T-cell (primary cell): Measurements from ENCODE around the gene SH3YL1. TPM values are rescaled to one million over a fixed set of nuclear protein-coding genes. Genes with fewer than 3 reads are reported as not detected.

Experiments used
- ATAC-seq, 4 experiments: fragments of 200-7000 bp in 3 of 4; fragments of 150-1000 bp in 1 of 4; cut with Tn5 transposase; replicated peaks in 1 of 4; 1 replicate in 3 of 4; 2 replicates in 1 of 4; pipeline ENCODE4 v1.10.0; 2021; ENCODE audit warnings: moderate library complexity in 3 of 4, mild to moderate bottlenecking in 2 of 4, moderate number of reproducible peaks in 1 of 4
- CTCF ChIA-PET, 2 donors: fragments of 300-600 bp; sonication (Branson Sonifier 250); formaldehyde crosslinking; loops; one replicate each; lab custom pipeline; 2022; ENCODE audit warnings: antibody characterized with exemption in 2 of 2; lab: Charles Lee
- POLR2A ChIA-PET, 2 donors: fragments of 300-600 bp; sonication (Branson Sonifier 250); formaldehyde crosslinking; loops; one replicate each; lab custom pipeline; 2022; ENCODE audit warnings: antibody characterized with exemption in 2 of 2; lab: Charles Lee
- DNase-seq, 35 experiments: peaks; one replicate each; pipeline versions ENCODE4 v3.0.0 to v3.0.0-alpha.2; 2013 to 2023
- H3K27ac ChIP-seq: one replicate; pipeline ENCODE4 v1.5.1; 2013; ENCODE audit warnings: low read length
- H3K27me3 ChIP-seq, 2 experiments: replicated peaks in 1 of 2; 1 replicate in 1 of 2; 2 replicates in 1 of 2; pipeline versions ENCODE4 v1.6.1 to v1.7.0; 2013; ENCODE audit warnings: low read length in 1 of 2, mixed read lengths in 1 of 2; ENCODE audit not compliant: control insufficient read depth in 2 of 2, insufficient read depth in 2 of 2; ENCODE audit errors: extremely low read depth in 1 of 2
- H3K36me3 ChIP-seq, 2 donors: 1 replicate in 1 of 2; 2 replicates in 1 of 2; pipeline versions ENCODE4 v1.6.1 to v1.7.0; 2013; ENCODE audit warnings: low read length in 1 of 2; ENCODE audit not compliant: control insufficient read depth in 2 of 2, insufficient read depth in 1 of 2; ENCODE audit errors: extremely low read depth in 1 of 2
- H3K4me1 ChIP-seq, 2 experiments: 1 replicate in 1 of 2; 2 replicates in 1 of 2; pipeline versions ENCODE4 v1.6.1 to v1.7.0; 2013; ENCODE audit warnings: low read length in 2 of 2, mixed read lengths in 1 of 2; ENCODE audit not compliant: insufficient read depth in 2 of 2, control insufficient read depth in 1 of 2; ENCODE audit errors: extremely low read depth in 1 of 2
- H3K4me3 ChIP-seq, 2 donors: 1 replicate in 1 of 2; 2 replicates in 1 of 2; pipeline versions ENCODE4 v1.5.1 to v1.7.0; 2013; ENCODE audit warnings: mild to moderate bottlenecking in 2 of 2, low read length in 1 of 2, moderate library complexity in 1 of 2; ENCODE audit not compliant: control insufficient read depth in 1 of 2; ENCODE audit errors: extremely low read depth in 1 of 2
- H3K9me3 ChIP-seq: 2 replicates; pipeline ENCODE4 v1.7.0; 2013
- H3K27ac Mint-ChIP-seq, 2 donors: one replicate each; pipeline ENCODE4 v1.8.0; 2020 to 2021; ENCODE audit warnings: mild to moderate bottlenecking in 2 of 2, mixed read lengths in 2 of 2
- H3K27me3 Mint-ChIP-seq, 2 donors: one replicate each; pipeline ENCODE4 v1.8.0; 2021 to 2022; ENCODE audit warnings: mixed read lengths in 2 of 2
- H3K36me3 Mint-ChIP-seq: one replicate; pipeline ENCODE4 v1.8.0; 2021; ENCODE audit warnings: mixed read lengths
- H3K4me1 Mint-ChIP-seq, 3 donors: one replicate each; pipeline ENCODE4 v1.8.0; 2020 to 2022; ENCODE audit warnings: mixed read lengths in 3 of 3, mild to moderate bottlenecking in 1 of 3
- H3K4me3 Mint-ChIP-seq, 3 donors: one replicate each; pipeline ENCODE4 v1.8.0; 2020 to 2022; ENCODE audit warnings: mild to moderate bottlenecking in 3 of 3, mixed read lengths in 3 of 3, moderate library complexity in 3 of 3
- H3K9me3 Mint-ChIP-seq, 3 donors: one replicate each; pipeline ENCODE4 v1.8.0; 2020 to 2022; ENCODE audit warnings: mixed read lengths in 3 of 3
- WGBS: methylation state at CpG from one replicate; pipeline ENCODE4 v1.1.5; 2013; ENCODE audit warnings: missing lambda C conversion rate; ENCODE audit not compliant: insufficient coverage; 5-methylcytosine and 5-hydroxymethylcytosine counted together
- total RNA-seq, 35 experiments: library from RNA in 6 of 35; stranded (reverse) in 6 of 35; fragments of 120-200 nt in 1 of 35; gene quantifications; one replicate each; pipeline versions ENCODE4 v1.2.1 to v1.2.4 and lab custom pipeline; 2013 to 2026

SH3YL1 gene
- total RNA-seq, 5 donors from 2014 or later (not counting 1 experiment from before 2014, with no cell fraction given): 54.8 to 71.4 (median 59.9) TPM

GRCh38 chr2:295090-295489 lies 31.3 kb upstream of the SH3YL1 start:
- no peak overlapping the region for H3K27ac ChIP-seq
- no peaks in the 10 kb centered on the region for H3K36me3 Mint-ChIP-seq
- no peak for DNase-seq
- H3K9me3 Mint-ChIP-seq: no peaks in the 10 kb centered on the region
- peaks cover under 1 to 2% of the 10 kb centered on the region in 2 experiments for H3K4me1 ChIP-seq
- ChIA-PET POLR2A (no interaction called here), CTCF (no interaction called here)
- H3K27me3 Mint-ChIP-seq: peaks cover 39 to 43% of the 10 kb centered on the region in 2 donors
- no peak overlapping the region for H3K4me3 ChIP-seq
- H3K9me3 ChIP-seq: no peaks in the 10 kb centered on the region
- H3K4me3 Mint-ChIP-seq: no peak overlapping the region
- H3K36me3 ChIP-seq: no peaks in the 10 kb centered on the region
- peaks cover 1 to 2% (median 1%) of the 10 kb centered on the region in 3 donors for H3K4me1 Mint-ChIP-seq
- WGBS: 88% methylated on average over 2 of the region's 5 CpGs
- no peak overlapping the region for H3K27ac Mint-ChIP-seq
- ATAC-seq: no peak
- H3K27me3 ChIP-seq: peaks cover 15 to 22% of the 10 kb centered on the region in 2 experiments

- no peaks in the 10 kb centered on the region for H3K9me3 Mint-ChIP-seq
- Histone ChIP-seq H3K4me3 (peak overlapping the region; percentile 40 to 77), H3K4me1 (peaks cover 9 to 24% of the 10 kb centered on the region in 2 experiments), H3K9me3 (no peaks in the 10 kb centered on the region), H3K27me3 (peaks cover 16 to 36% of the 10 kb centered on the region in 2 experiments), H3K36me3 (no peaks in the 10 kb centered on the region), H3K27ac (no peak overlapping the region)
- peak overlapping the region; percentile 67 to 74 (median 71) for H3K4me3 Mint-ChIP-seq
- DNase-seq (peak in 27 of 35 experiments; percentile 14 to 67 (median 32)), ATAC-seq (peak; percentile 44 to 75 (median 60))
- peaks cover 8 to 12% (median 8%) of the 10 kb centered on the region in 3 donors for H3K4me1 Mint-ChIP-seq
- 3% methylated on average over 5 of the region's 15 CpGs for WGBS
- POLR2A ChIA-PET: no interaction called here
- H3K36me3 Mint-ChIP-seq: no peaks in the 10 kb centered on the region
- no peak overlapping the region for H3K27ac Mint-ChIP-seq
- CTCF ChIA-PET: interaction anchor here in 1 of 2 donors (1.0 kb wide), 1 partner anchor 348 kb away, joined by 3 read pairs; no protein-coding TSS in a partner anchor
- peaks cover 25 to 44% of the 10 kb centered on the region in 2 donors for H3K27me3 Mint-ChIP-seq
These were observed 26.4 kb upstream of the SH3YL1 start for GRCh38 chr2:290090-290722.

- Mint-ChIP-seq H3K9me3 (no peaks in the 10 kb centered on the region), H3K4me3 (peak overlapping the region; percentile 67 to 74 (median 71)), H3K27ac (no peak overlapping the region), H3K27me3 (peaks cover 19 to 38% of the 10 kb centered on the region in 2 donors), H3K36me3 (no peaks in the 10 kb centered on the region), H3K4me1 (peaks cover 8 to 12% (median 8%) of the 10 kb centered on the region in 3 donors)
- DNase-seq: peak in 2 of 35 experiments; percentile 14 to 16
- Histone ChIP-seq H3K4me1 (peaks cover 9 to 24% of the 10 kb centered on the region in 2 experiments), H3K4me3 (peak overlapping the region; percentile 40 to 77), H3K36me3 (no peaks in the 10 kb centered on the region), H3K27ac (no peak overlapping the region), H3K27me3 (peaks cover 16 to 30% of the 10 kb centered on the region in 2 experiments), H3K9me3 (no peaks in the 10 kb centered on the region)
- peak; percentile 33 to 61 (median 54) for ATAC-seq
- POLR2A ChIA-PET: no interaction called here
- 5% methylated on average over 43 of the region's 60 CpGs for WGBS
- CTCF ChIA-PET: interaction anchor here in 1 of 2 donors (1.0 kb wide), 1 partner anchor 349 kb away, joined by 3 read pairs; no protein-coding TSS in a partner anchor
These were observed 25.7 kb upstream of the SH3YL1 start for GRCh38 chr2:289362-290089.

- H3K9me3 ChIP-seq: no peaks in the 10 kb centered on the region
- ATAC-seq: no peak
- no peaks in the 10 kb centered on the region for H3K9me3 Mint-ChIP-seq
- no peaks in the 10 kb centered on the region for H3K36me3 Mint-ChIP-seq
- H3K4me3 Mint-ChIP-seq: peak overlapping the region in 2 of 3 donors; percentile 49 to 74
- H3K4me1 Mint-ChIP-seq: peaks cover 8 to 12% (median 8%) of the 10 kb centered on the region in 3 donors
- peaks cover 16 to 38% of the 10 kb centered on the region in 2 donors for H3K27me3 Mint-ChIP-seq
- H3K4me1 ChIP-seq: peaks cover 9 to 24% of the 10 kb centered on the region in 2 experiments
- H3K4me3 ChIP-seq: peak overlapping the region; percentile 40 to 77
- WGBS: 6% methylated on average over 16 of the region's 42 CpGs
- ChIA-PET CTCF (no interaction called here), POLR2A (no interaction called here)
- no peaks in the 10 kb centered on the region for H3K36me3 ChIP-seq
- no peak for DNase-seq
- H3K27ac Mint-ChIP-seq: no peak overlapping the region
- peaks cover 16 to 30% of the 10 kb centered on the region in 2 experiments for H3K27me3 ChIP-seq
- H3K27ac ChIP-seq: no peak overlapping the region
These were observed 25.0 kb upstream of the SH3YL1 start for GRCh38 chr2:288758-289361.

- Mint-ChIP-seq H3K27ac (no peak within 1 kb of the TSS), H3K4me1 (peaks cover 8 to 12% (median 8%) of the 10 kb centered on the region in 3 donors), H3K27me3 (peaks cover 16 to 38% of the 10 kb centered on the region in 2 donors), H3K4me3 (peak within 1 kb of the TSS; percentile 44 to 74 (median 62)), H3K36me3 (peaks cover 5% of the 10 kb centered on the region), H3K9me3 (no peaks in the 10 kb centered on the region)
- Histone ChIP-seq H3K4me1 (peaks cover 9 to 24% of the 10 kb centered on the region in 2 experiments), H3K36me3 (no peaks in the 10 kb centered on the region), H3K9me3 (no peaks in the 10 kb centered on the region), H3K27ac (no peak within 1 kb of the TSS), H3K4me3 (peak within 1 kb of the TSS in 1 of 2 donors; percentile 23), H3K27me3 (peaks cover 16 to 30% of the 10 kb centered on the region in 2 experiments)
- ChIA-PET CTCF (interaction anchor here (0.7 kb wide), 2 partner anchors 112 to 137 kb away, joined by 3 to 5 read pairs; no protein-coding TSS in a partner anchor), POLR2A (no interaction called here)
- DNase-seq: peak in 1 of 35 experiments; percentile 11
- peak in 3 of 4 experiments; percentile 29 to 54 (median 46) for ATAC-seq
- WGBS: 3% methylated on average over 119 of the region's 128 CpGs
These were observed 24.3 kb upstream of the SH3YL1 start, which contains the start of gene ALKAL2 for GRCh38 chr2:287911-288757. ALKAL2 (minus strand) TSS chr2:288091; CDS start chr2:287835, 256 bp downstream.
